ENCODE data around the gene ATG3. TPM values are rescaled to one million over a fixed set of nuclear protein-coding genes. Genes with fewer than 3 reads are reported as not detected.

The ATG3 gene
- total RNA-seq, 1 donor from 2014 or later = 69.2 TPM

DNA sequence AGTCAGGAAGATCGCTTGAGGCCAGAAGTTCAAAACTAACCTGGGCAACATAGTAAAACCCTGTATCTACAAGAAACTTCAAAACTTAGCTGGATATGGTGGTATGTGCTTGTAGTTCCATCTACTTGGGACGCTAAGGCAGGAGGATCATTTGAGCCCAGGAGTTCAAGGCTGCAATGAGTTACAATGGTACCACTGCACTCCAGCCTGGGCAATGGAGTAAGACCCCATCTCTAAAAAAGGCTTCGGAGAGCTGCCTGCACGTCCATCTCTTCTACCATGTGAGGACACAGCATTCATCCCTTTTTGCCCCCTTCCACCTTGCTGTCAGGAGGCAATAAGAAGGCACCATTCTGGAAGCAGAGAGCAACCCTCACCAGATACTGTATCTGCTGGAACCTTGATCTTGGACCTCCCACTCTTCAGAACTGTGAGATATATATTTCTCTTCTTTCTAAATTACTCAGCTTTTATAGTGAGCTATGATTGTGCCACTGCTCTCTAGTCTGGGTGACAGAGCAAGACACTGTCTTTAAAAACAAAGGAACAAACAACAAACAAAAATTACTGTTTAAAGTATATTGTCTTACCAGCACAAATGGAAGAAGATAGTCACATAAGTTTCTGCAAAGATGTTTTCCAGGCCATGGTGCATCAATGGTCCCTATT is 58.3 kb downstream of the ATG3 start:
- intact Hi-C loops (cut with micrococcal nuclease) = no loop called here

DNA sequence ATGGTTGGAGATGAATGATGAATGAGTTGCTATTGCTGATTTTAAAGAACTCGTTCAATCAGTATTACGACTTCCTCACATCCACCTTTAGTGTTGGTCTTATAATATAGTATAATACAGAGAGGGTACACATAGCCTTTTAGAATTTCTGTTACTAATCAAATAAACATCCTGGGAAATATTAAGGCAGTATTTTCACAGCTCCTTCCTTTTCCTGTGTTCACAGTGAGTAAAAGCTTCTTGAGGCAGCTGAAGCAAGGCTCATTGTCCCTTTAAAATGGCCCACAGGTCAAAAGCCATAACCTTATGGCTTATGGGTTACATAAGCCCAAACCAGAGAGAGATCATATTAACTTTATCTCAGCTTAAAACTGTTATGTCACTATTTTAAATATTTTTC is 61.1 kb downstream of the ATG3 start:
- intact Hi-C loops (cut with micrococcal nuclease) = no loop called here

DNA sequence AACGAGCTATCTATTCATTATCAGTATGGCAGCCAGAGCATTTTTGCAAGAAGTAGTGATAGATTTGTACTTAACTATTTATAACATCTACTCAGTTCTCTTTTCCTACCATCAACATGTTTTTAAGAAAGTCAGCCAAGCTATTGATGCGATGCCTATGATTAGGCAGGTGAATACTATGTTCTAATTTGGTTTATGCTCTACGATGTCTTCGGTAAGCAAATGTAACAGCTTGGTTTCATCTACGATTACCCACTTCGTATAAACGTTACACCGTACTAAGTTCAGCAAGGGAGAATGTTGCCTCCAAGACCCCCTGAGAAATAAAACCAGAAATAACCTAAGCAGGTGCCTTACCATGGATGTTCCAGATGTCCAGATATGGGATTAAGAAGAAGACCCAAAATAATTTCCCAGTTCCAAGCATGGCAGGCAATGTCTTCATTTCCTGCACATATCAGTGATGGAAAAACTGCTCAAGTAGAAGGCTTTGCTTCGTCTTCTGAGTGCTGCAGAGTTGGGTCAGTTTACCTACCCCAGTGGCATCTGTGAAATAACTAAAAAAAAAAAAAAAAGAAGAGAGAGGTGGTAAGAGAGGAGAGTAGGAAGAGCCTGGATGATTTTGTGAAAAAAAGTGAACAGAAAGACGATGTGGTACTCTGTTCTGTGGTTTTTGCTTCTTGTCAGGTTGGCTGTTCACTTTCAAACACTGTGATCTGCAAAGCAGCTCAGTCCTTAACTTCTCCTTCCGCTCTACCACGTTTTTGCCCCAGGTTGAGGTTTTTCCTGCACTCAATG is 62.6 kb downstream of the ATG3 start, which contains the start of gene BTLA:
Gene BTLA, minus strand, starts transcription at position 559 of the 798 bp plus-strand sequence. Its CDS starts 114 bp downstream, at position 445.
- intact Hi-C loops (cut with micrococcal nuclease) = loop anchor here (1.0 to 10.0 kb wide), 4 partner anchors 15 to 176 kb away; partner anchors contain the start of gene SLC35A5

DNA sequence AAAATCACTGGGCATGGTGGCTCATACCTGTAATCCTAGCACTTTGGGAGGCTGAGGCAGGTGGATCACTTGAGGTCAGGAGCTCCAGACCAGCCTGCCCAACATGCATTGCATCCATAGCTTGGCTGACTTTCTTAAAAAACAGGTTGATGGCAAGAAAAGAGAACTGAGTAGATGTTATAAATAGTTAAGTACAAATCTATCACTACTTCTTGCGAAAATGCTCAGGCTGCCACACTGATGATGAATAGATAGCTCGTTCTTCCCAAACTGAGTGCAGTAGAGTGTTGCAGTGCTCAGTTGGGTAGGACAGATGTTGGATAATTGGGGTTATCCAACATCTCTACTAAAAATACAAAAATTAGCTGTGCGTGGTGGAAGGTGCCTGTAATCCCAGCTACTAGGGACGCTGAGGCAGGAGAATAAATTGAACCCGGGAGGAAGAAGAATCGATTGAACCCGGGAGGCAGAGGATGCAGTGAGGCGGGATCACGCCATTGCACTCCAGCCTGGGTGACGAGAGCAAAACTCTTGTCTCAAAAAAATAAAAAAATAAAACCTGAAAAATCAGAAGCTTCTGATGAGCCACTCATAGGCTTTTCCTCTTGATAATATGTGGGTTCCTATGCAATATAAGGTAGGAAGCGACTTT is 63.7 kb downstream of the ATG3 start:
- intact Hi-C loops (cut with micrococcal nuclease) = loop anchor here (2.0 to 10.0 kb wide), 2 partner anchors 65 to 177 kb away; partner anchors contain the start of gene SLC35A5

DNA sequence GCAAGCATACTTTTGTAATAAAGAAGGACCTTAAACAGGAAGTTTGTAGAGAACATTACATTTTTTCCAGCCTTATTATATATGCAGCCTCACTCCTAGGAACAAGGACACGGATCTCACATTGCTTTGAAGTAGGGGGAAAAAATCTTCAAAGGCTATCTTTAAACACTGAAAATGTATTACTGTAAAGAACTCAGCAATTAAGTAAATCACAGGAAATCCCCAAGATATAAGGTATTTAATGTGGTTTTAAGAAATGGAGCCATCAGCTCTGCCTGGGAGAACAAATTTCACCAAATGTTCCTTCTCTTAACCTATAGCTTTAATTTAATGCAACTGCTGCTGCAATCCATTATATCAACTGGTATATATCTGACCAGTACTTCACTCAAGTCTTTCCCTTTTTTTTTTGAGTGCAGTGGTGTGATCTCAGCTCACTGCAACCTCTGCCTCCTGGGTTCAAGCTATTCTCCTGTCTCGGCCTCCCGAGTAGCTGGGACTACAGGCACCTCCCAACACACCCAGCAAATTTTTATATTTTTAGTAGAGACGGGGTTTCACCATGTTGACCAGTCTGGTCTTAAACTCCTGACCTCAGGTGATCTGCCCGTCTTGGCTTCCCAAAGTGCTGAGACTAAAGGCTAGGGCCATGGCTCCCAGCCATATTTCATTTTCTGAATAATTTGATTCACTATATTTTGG is 65.2 kb downstream of the ATG3 start:
- intact Hi-C loops (cut with micrococcal nuclease) = loop anchor here (10.0 kb wide), 1 partner anchor 178 kb away; no protein-coding TSS in a partner anchor

DNA sequence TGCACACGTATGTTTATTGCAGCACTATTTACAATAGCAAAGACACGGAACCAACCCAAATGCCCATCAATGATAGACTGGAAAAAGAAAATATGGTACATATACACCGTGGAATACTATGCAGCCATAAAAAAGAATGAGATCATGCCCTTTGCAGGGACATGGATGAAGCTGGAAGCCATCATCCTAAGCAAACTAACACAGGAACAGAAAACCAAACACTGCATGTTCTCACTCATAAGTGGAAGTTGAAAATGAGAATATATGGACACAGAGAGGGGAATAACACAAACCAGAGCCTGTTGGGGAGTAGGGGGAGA is 67.4 kb downstream of the ATG3 start:
- intact Hi-C loops (cut with micrococcal nuclease) = loop anchor here (10.0 kb wide), 1 partner anchor 180 kb away; no protein-coding TSS in a partner anchor

DNA sequence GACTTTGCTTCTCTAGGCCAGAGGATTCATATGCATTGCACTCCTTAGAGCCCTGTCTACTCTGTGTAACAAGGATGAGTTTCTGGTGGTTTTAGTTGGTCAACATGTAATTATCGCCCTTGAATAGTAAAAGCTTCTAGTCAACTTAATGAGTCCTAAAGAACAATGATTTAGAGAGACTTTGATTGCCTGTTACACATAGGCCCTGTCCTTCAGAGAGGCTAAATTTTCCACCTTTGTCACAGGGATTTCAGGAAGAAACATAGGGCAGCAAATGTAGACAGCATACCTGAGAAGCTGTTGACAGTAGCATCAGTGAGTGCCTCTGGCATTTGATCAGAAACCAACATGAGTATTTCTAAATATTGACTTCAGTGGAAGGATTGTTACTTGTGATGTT is 69.6 kb downstream of the ATG3 start:
- intact Hi-C loops (cut with micrococcal nuclease) = loop anchor here (10.0 kb wide), 1 partner anchor 183 kb away; no protein-coding TSS in a partner anchor

DNA sequence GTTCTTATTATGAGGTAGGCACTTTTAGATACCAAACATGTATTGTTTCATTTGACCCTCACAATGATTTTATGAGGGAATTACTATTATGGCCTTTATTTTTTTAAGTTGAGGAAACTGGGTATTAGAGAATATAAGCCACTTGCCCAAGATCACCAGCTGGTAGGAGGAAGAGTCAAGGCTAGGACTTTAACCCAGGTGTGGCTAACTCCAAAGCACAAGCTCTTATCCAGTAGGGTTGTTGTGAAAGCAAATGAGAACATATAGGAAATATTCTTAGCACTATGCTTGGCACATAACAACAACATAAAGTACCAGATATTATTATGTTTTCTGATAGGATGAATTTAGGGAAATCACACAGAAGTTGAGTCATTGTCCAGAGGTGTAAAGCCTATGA is 70.4 kb downstream of the ATG3 start:
- intact Hi-C loops (cut with micrococcal nuclease) = loop anchor here (10.0 kb wide), 1 partner anchor 183 kb away; no protein-coding TSS in a partner anchor

DNA sequence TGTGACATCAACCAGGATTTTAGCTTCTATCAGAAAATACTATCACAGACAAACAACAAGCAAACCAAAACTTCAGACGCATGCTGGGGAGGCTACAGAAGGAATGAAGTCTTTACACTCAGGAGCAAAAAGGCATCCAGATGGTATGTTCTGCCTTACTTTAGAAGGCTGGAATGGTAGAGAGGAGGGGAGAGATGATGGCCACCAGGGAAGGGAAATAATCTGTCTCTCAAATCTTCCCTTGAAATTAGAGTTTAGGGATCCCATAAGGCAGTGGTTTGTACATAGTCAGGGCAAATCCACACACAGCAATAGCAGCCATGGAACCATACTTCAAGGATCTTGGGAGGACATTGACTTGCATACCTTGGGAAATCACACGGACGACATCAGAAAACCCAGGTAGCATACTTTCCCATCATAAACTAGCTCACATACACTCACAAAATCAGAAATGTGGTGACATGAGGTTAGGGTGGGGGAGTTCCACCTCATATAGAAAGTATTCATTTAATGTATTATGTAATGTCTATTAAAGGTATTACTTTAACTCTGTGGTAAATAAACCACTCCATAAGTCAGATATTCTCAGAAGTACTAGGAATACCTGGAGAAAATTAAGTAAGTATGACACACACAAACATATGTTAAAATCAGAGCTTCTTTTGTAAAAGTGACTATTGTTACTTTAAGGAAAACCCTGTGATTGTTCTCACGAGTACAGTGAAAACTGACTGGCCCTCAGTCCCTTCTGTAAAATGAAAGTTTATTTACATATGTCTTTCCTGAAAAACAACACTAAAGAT is 71.9 kb downstream of the ATG3 start:
- intact Hi-C loops (cut with micrococcal nuclease) = loop anchor here (10.0 kb wide), 1 partner anchor 185 kb away; no protein-coding TSS in a partner anchor

DNA sequence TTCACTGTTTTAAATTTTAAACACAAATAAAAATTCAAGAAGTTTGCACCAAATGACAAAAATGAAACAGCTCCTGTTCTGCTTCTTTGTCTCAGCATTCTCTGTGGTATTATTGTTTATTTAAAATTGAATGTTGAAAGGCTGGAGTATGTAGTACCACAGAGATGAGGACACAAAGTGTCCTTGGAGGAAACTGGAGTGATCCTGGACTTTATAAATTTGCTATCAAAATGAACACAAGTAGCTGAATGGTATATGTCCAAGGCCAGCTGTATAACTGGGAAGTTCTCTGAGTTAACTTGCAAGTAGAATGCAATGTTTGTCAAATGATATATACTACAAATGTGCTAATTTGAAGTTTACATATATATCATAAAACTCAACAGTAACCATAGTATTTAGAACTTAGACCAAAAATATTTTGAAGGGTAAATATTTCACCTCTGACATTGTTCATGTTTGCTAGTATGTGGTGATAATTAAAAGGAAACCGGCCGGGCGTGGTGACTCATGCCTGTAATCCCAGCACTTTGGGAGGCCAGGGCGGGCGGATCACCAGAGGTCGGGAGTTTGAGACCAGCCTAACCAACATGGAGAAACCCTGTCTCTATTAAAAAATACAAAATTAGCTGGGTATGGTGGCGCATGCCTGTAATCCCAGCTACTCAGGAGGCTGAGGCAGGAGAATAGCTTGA is 74.8 kb downstream of the ATG3 start:
- intact Hi-C loops (cut with micrococcal nuclease) = no loop called here

DNA sequence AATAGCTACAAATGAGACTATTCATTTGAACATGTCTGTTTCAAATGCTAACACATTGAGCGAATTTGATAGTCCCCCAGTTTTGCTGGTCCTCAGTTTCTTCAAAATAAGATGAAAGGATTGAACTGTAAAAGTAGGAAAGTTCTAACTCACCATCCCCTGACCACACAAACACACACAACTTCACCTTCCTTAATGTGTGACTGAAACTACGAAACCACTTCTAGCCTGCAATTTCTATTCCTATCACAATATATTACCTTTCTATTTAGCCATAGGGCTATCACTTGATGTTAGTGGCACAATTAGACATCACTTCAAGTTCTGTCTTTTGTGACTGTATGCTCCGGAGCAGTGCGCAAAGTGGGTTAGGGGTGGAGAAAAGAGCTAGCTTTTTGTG is 77.4 kb downstream of the ATG3 start:
- intact Hi-C loops (cut with micrococcal nuclease) = no loop called here

DNA sequence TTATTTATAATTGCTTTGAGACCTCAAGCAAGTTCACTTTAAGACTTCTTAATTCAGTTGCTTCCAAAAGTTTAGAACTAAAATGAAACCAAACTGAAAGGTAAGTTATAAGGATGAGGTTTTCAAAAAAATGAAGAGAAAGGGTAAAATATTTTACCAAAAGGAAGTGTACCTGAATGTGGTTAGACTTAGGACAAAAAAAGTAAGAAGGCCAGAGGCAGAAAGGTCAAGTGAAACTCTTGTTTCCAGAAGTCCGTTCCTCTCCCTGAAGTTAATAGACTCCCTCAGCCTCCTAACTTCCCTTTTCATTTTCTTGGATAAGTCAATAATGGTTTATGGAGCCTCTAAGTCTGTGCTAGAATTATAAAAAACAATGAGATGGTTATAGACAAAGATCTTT is 79.1 kb downstream of the ATG3 start:
- intact Hi-C loops (cut with micrococcal nuclease) = no loop called here

Other genes starting within 250 kb of the ATG3 start
- gene CD200, start 228.8 kb downstream of the ATG3 start, total RNA-seq = 9.4 and 10.4 TPM in 2 replicates
- 32.1 and 32.5 TPM in 2 replicates for gene BTLA, start 62.5 kb downstream of the ATG3 start, total RNA-seq
- gene SLC35A5, start 83 bp upstream of the ATG3 start, total RNA-seq = 20.0 and 20.4 TPM in 2 replicates
- gene CCDC80, start 79.2 kb upstream of the ATG3 start, total RNA-seq = 0.02 TPM in 1 of 2 replicates, not detected in the other

All from T-helper 2 cell treated with Interferon-gamma antibody and Interleukin-4, amounts not matched to agents 100 ng/mL and 5 ng/mL, for 36 hours (primary cell).